HTERT RPE-1 (cell line): ENCODE measurements around the gene SYNM.

Experiments used
- in situ Hi-C: fragments of 300-500 bp; cut with MboI; formaldehyde crosslinking; loops from 4 replicates; pipeline ENCODE4 v1.14.3; 2020; ENCODE audit warnings: low sequenced_read_pairs

The SYNM gene

GRCh38 chr15:99121691-99122410 is 17.0 kb downstream of the SYNM start:
- in situ Hi-C loops, result no loop called here

DNA sequence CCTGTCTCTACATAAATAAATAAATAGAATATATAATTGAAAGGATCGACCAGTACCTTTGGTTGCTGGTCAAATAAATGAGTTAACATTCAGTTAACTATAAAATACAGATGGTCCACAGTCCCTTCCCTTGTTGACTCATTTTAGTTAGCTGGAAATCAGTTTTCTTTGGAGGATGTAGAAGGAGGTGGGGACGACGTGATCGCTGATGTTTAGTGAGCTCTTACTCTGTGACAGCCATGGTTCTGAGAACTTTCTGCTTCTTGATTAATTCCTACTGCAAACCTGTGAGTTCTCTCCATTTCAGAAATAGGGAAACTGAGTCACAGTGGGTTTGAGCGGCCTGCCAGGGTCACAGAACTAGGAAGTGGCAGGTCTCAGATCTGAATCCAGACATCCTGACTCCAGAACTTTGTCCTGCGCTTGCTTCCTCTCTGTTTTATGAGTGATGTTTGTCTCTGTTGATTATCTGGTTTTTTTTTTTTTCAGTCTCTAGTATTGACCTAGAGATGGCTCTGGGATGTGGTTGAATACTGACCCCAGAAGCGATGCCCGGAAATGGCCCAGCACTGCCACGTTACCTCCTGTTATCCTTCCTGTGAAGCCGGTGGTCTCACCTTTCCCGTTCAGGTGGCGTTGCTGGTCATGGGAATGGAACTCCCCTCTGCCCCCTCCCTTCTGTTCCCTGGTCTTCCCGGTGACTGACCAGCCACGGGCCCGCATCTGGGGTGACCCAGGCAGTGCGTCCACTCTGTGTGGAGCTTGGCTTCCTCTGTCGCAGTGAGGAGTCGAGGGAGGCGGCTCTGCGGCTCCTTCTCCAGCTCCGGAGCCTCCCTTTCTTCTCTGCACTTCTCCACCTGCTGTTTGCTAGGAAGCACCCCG is 18.2 kb downstream of the SYNM start:
- in situ Hi-C loops, result no loop called here

GRCh38 chr15:99123713-99124451 is 19.0 kb downstream of the SYNM start:
- in situ Hi-C loops, result no loop called here

DNA sequence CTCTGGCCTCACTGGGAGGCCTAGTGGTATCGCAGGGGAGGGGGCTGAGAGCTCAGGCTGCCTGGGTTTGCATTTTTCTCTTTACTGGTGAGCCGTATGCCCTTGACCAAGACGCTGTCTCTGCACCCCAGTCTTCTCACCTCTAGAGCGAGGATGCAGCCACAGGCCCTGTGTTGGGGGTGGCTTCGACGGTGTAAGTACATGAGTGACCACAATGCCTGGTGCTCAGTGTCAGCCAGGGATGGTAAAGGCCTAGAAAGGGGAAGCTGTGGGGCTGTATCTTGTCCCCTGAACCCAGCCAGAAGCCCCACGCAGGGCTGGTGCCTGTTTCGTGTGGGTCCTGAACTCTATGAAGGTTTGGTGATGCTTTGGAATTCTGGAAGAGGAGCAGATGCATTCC is 19.8 kb downstream of the SYNM start:
- in situ Hi-C loops, result no loop called here

GRCh38 chr15:99125061-99125891 is 20.4 kb downstream of the SYNM start:
- in situ Hi-C loops, result no loop called here

GRCh38 chr15:99126131-99126588 is 21.3 kb downstream of the SYNM start:
- in situ Hi-C loops, result no loop called here

DNA sequence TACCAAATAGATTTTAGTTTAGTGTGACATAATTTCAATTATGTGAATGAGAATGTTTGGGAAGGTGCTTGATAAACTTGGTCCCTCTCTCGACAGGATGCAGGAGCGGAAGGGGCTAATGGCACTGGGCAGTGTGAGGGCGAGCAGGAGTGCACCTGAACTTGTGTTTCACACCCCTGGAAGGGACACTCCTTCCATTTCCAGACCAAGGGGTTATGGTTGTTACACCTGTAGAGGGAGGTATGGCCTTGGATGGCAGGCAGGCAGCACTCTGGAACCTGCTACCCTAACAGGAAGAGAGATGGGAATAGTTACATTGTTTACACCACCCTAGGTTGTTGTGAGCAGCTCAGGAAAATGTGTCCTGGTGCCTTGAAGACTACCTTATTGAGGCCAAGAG is 22.1 kb downstream of the SYNM start:
- in situ Hi-C loops, result no loop called here

GRCh38 chr15:99127773-99128172 is 22.9 kb downstream of the SYNM start:
- in situ Hi-C loops, result no loop called here

- in situ Hi-C loops, result no loop called here
These were observed 23.5 kb downstream of the SYNM start for GRCh38 chr15:99128411-99128810.

GRCh38 chr15:99129644-99130043 is 24.8 kb downstream of the SYNM start:
- in situ Hi-C loops, result no loop called here

DNA sequence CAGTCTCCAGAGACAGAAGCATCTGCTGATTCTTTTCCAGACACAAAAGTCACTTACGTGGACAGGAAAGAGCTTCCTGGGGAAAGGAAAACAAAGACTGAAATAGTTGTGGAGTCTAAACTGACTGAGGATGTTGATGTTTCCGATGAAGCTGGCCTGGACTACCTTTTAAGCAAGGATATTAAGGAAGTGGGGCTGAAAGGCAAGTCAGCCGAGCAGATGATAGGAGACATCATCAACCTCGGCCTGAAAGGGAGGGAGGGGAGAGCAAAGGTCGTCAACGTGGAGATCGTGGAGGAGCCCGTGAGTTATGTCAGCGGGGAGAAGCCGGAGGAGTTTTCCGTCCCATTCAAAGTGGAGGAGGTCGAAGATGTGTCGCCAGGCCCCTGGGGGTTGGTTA is 25.4 kb downstream of the SYNM start:
- in situ Hi-C loops, result no loop called here

GRCh38 chr15:99130765-99131440 is 26.0 kb downstream of the SYNM start:
- in situ Hi-C loops, result no loop called here

- in situ Hi-C loops, result no loop called here
These were observed 26.7 kb downstream of the SYNM start for GRCh38 chr15:99131441-99132023.

DNA sequence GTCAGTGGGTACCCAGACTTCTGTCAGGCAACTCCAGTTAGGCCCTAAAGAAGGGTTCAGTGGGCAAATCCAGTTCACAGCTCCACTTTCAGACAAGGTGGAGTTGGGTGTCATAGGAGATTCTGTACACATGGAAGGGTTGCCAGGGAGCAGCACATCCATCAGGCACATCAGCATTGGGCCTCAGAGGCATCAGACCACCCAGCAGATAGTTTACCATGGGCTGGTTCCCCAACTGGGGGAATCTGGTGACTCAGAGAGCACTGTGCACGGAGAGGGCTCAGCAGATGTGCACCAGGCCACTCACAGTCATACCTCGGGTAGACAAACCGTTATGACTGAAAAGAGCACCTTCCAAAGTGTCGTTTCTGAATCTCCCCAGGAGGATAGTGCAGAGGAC is 27.2 kb downstream of the SYNM start:
- in situ Hi-C loops, result no loop called here

DNA sequence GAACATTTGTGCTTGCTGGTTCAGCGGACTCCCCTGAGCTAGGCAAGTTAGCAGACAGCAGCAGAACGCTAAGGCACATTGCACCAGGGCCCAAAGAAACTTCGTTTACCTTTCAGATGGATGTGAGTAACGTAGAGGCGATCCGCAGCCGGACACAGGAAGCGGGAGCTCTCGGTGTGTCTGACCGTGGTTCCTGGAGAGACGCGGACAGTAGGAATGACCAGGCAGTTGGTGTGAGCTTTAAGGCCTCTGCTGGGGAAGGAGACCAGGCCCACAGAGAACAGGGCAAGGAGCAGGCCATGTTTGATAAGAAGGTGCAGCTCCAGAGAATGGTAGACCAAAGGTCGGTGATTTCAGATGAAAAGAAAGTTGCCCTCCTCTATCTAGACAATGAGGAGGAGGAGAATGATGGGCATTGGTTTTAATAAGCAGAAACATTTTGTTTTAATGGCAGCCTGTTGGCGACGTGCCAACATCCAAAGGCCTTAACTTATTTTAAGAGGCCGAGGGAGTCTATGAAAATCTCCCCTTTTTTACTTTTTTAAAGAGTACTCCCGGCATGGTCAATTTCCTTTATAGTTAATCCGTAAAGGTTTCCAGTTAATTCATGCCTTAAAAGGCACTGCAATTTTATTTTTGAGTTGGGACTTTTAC is 27.9 kb downstream of the SYNM start:
- in situ Hi-C loops, result no loop called here

- in situ Hi-C loops, result no loop called here
These were observed 29.5 kb downstream of the SYNM start for GRCh38 chr15:99134317-99134821.

- in situ Hi-C loops, result no loop called here
These were observed 30.3 kb downstream of the SYNM start for GRCh38 chr15:99135194-99135593.

GRCh38 chr15:99137111-99137546 is 32.2 kb downstream of the SYNM start:
- in situ Hi-C loops, result no loop called here

DNA sequence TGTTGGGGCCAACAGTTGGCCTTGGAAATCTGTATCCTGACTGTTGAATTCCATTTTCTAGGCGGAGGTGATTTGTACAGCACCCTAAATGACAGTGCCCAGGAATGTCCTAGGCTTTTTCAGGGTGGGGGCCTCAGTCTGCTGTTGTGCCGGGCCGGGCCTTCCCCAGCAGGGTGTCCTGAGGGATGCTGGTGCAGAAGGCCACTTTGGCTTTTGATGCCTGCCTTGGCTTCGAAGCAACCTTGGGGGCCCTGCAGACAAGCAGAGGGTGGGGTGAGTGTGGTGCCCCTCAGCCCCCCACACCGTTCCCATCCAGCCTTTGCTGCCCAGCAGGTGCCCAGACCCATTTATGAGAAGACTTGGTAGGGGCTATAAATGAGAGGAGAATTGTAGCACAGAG is 33.0 kb downstream of the SYNM start:
- in situ Hi-C loops, result no loop called here
